GM21423 (cell line): ENCODE results near the gene ASB11.

ENCODE experiments used
- ATAC-seq: cut with Tn5 transposase; IDR thresholded peaks from one replicate; pipeline ENCODE4 v1.9.1; 2021; ENCODE audit warnings: mild to moderate bottlenecking, moderate library complexity; ENCODE audit not compliant: unreplicated experiment

ASB11 gene

GRCh38 chrX:15235001-15235400, 80.4 kb downstream of the ASB11 start:
- ATAC-seq, result no peak

- no peak for ATAC-seq
Measured at GRCh38 chrX:15233416-15234015, 81.9 kb downstream of the ASB11 start.
